ENCODE measurements around the gene NDUFB3. TPM values are rescaled to one million over a fixed set of nuclear protein-coding genes. Genes with fewer than 3 reads are reported as not detected.
A peak's percentile ranks its signal among the peaks of the same experiment; 100 is the strongest.

NDUFB3 gene
- total and polyA plus RNA-seq, 10 of the 15 experiments (the other 5 are each of a cell fraction or from before 2014, with no cell fraction given), result 115 to 1,059 (median 187) TPM

DNA sequence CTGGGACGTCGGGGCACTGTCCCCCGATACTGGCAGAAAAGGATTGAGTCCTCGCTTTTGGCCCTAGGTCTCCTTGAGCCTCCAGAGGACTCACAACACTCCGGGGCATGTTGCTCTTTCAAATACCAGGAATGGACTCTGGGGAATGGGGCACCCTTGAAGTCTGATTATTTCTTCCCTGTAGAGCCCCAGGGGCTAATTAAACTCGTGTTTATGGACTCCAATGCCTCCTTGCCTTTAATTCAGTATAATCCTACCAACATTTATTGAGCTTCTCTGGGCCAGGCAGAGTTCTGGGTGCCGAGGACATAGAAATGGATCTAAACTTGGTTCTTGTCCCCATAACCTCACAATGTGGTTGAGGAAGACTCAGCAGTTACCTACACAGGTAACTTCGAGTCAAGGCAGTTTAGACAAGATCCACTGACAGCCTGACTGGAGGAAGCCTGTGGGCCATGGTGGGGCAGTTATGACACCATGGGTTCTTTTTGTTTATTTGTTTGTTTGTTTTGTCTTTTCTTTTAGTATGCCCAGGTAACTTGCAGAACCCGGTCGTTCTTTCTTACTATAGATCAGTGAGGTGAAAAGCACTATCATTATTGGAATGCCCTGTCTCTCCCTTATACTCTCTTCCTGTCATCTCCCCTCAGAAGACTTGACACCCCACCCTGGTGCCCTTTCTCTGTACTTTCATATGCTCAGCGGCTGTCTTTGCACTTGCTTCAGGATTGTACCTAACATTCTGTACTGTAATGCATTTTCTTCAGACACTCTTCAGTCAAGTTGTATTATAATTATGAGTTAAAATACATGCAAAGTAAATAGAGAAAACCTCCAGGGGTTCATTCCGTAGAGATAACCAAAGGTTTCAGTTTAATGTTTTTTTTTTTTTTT, 47.4 kb downstream of the NDUFB3 start (continued):
- no peak for TF ChIP-seq USF1 (IDR thresholded peaks at IDR 0.05; ENCODE audit: borderline replicate concordance, extremely low read length, insufficient read depth, low read depth, low read length)
- TF ChIP-seq EED (IDR thresholded peaks at IDR 0.05; ENCODE audit: low read depth), result no peak
- TF ChIP-seq BCL3 (IDR thresholded peaks at IDR 0.05; ENCODE audit: borderline replicate concordance, insufficient read depth, low read depth, low read length, poor library complexity, severe bottlenecking), result no peak
- no peak for TF ChIP-seq RB1 (IDR thresholded peaks at IDR 0.05; ENCODE audit: borderline replicate concordance)
- no peak for TF ChIP-seq CEBPB (IDR thresholded peaks at IDR 0.05; ENCODE audit: borderline replicate concordance in 1 of 2, low read depth in 2 of 2, low read length in 2 of 2)
- no peak for TF ChIP-seq SREBF1 (IDR thresholded peaks at IDR 0.05; ENCODE audit: low read length)
- TF ChIP-seq, protein P1, sequence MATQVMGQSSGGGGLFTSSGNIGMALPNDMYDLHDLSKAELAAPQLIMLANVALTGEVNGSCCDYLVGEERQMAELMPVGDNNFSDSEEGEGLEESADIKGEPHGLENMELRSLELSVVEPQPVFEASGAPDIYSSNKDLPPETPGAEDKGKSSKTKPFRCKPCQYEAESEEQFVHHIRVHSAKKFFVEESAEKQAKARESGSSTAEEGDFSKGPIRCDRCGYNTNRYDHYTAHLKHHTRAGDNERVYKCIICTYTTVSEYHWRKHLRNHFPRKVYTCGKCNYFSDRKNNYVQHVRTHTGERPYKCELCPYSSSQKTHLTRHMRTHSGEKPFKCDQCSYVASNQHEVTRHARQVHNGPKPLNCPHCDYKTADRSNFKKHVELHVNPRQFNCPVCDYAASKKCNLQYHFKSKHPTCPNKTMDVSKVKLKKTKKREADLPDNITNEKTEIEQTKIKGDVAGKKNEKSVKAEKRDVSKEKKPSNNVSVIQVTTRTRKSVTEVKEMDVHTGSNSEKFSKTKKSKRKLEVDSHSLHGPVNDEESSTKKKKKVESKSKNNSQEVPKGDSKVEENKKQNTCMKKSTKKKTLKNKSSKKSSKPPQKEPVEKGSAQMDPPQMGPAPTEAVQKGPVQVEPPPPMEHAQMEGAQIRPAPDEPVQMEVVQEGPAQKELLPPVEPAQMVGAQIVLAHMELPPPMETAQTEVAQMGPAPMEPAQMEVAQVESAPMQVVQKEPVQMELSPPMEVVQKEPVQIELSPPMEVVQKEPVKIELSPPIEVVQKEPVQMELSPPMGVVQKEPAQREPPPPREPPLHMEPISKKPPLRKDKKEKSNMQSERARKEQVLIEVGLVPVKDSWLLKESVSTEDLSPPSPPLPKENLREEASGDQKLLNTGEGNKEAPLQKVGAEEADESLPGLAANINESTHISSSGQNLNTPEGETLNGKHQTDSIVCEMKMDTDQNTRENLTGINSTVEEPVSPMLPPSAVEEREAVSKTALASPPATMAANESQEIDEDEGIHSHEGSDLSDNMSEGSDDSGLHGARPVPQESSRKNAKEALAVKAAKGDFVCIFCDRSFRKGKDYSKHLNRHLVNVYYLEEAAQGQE (IDR thresholded peaks at IDR 0.05; ENCODE audit: low read depth, low read length), result no peak
- TF ChIP-seq, protein P2, sequence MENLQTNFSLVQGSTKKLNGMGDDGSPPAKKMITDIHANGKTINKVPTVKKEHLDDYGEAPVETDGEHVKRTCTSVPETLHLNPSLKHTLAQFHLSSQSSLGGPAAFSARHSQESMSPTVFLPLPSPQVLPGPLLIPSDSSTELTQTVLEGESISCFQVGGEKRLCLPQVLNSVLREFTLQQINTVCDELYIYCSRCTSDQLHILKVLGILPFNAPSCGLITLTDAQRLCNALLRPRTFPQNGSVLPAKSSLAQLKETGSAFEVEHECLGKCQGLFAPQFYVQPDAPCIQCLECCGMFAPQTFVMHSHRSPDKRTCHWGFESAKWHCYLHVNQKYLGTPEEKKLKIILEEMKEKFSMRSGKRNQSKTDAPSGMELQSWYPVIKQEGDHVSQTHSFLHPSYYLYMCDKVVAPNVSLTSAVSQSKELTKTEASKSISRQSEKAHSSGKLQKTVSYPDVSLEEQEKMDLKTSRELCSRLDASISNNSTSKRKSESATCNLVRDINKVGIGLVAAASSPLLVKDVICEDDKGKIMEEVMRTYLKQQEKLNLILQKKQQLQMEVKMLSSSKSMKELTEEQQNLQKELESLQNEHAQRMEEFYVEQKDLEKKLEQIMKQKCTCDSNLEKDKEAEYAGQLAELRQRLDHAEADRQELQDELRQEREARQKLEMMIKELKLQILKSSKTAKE (IDR thresholded peaks at IDR 0.05; ENCODE audit: low read depth, poor library complexity, severe bottlenecking), result peak; percentile 39
- TF ChIP-seq RAD51 (IDR thresholded peaks at IDR 0.05), result 0 out of 2 replicates have a peak, but pooled peaks have one; percentile 15
- no peak for TF ChIP-seq HDGF (IDR thresholded peaks at IDR 0.05)
- no peak for TF ChIP-seq NFXL1 (IDR thresholded peaks at IDR 0.05; ENCODE audit: borderline replicate concordance)
- TF ChIP-seq NRF1 (conservative IDR thresholded peaks at IDR 0.05; ENCODE audit: low read depth, low read length), result no peak
- 0 out of 4 replicates have a peak, but pooled peaks of 1 of the 2 experiments have one; percentile 19 for TF ChIP-seq EP300 (IDR thresholded peaks at IDR 0.05; ENCODE audit: borderline replicate concordance in 1 of 2, control insufficient read depth in 1 of 2, low read depth in 2 of 2, low read length in 2 of 2)
- no peak for TF ChIP-seq PAX8 (IDR thresholded peaks at IDR 0.05)
- TF ChIP-seq HCFC1 (IDR thresholded peaks at IDR 0.05; ENCODE audit: low read length), result no peak
- no peak for TF ChIP-seq LARP7 (IDR thresholded peaks at IDR 0.05)
- TF ChIP-seq, protein P3, sequence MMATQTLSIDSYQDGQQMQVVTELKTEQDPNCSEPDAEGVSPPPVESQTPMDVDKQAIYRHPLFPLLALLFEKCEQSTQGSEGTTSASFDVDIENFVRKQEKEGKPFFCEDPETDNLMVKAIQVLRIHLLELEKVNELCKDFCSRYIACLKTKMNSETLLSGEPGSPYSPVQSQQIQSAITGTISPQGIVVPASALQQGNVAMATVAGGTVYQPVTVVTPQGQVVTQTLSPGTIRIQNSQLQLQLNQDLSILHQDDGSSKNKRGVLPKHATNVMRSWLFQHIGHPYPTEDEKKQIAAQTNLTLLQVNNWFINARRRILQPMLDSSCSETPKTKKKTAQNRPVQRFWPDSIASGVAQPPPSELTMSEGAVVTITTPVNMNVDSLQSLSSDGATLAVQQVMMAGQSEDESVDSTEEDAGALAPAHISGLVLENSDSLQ (IDR thresholded peaks at IDR 0.05), result 0 out of 2 replicates have a peak, but pooled peaks have one; percentile 9
- no peak for TF ChIP-seq DPF2 (IDR thresholded peaks at IDR 0.05)
- no peak for TF ChIP-seq GATAD2B (conservative IDR thresholded peaks at IDR 0.05; ENCODE audit: low read depth)
- TF ChIP-seq BCL11A (IDR thresholded peaks at IDR 0.05; ENCODE audit: low read depth, low read length), result no peak
